ENCODE results near the gene MTMR1.

MTMR1 gene

GRCh38 chrX:150696866-150697265 lies 3.7 kb downstream of the MTMR1 start:
- no peak for DNase-seq (ENCODE audit: low spot score)

GRCh38 chrX:150697641-150698040 lies 4.4 kb downstream of the MTMR1 start:
- DNase-seq (ENCODE audit: low spot score) = no peak

GRCh38 chrX:150698981-150699380 lies 5.8 kb downstream of the MTMR1 start:
- DNase-seq (ENCODE audit: low spot score) = no peak

- no peak for DNase-seq (ENCODE audit: low spot score)
Measured at GRCh38 chrX:150700107-150700506, 6.9 kb downstream of the MTMR1 start.

- no peak for DNase-seq (ENCODE audit: low spot score)
Measured at GRCh38 chrX:150701377-150701776, 8.2 kb downstream of the MTMR1 start.

GRCh38 chrX:150702966-150703694 lies 9.9 kb downstream of the MTMR1 start:
- DNase-seq (ENCODE audit: low spot score) = no peak

- DNase-seq (ENCODE audit: low spot score) = no peak
Measured at GRCh38 chrX:150703695-150703974, 10.4 kb downstream of the MTMR1 start.

GRCh38 chrX:150704030-150704613 lies 10.9 kb downstream of the MTMR1 start:
- no peak for DNase-seq (ENCODE audit: low spot score)

GRCh38 chrX:150712619-150713018 lies 19.4 kb downstream of the MTMR1 start:
- DNase-seq (ENCODE audit: low spot score) = no peak

- no peak for DNase-seq (ENCODE audit: low spot score)
Measured at GRCh38 chrX:150715184-150715583, 22.0 kb downstream of the MTMR1 start.

GRCh38 chrX:150719621-150720020 lies 26.4 kb downstream of the MTMR1 start:
- DNase-seq (ENCODE audit: low spot score) = no peak

GRCh38 chrX:150729956-150730355 lies 36.8 kb downstream of the MTMR1 start:
- DNase-seq (ENCODE audit: low spot score) = no peak

- DNase-seq (ENCODE audit: low spot score) = no peak
Measured at GRCh38 chrX:150730719-150731118, 37.5 kb downstream of the MTMR1 start.

GRCh38 chrX:150731795-150732194 lies 38.6 kb downstream of the MTMR1 start:
- DNase-seq (ENCODE audit: low spot score) = no peak

GRCh38 chrX:150736475-150736874 lies 43.3 kb downstream of the MTMR1 start:
- DNase-seq (ENCODE audit: low spot score) = no peak

- DNase-seq (ENCODE audit: low spot score) = no peak
Measured at GRCh38 chrX:150752124-150752523, 58.9 kb downstream of the MTMR1 start.

- DNase-seq (ENCODE audit: low spot score) = no peak
Measured at GRCh38 chrX:150753357-150753756, 60.2 kb downstream of the MTMR1 start.

- DNase-seq (ENCODE audit: low spot score) = no peak
Measured at GRCh38 chrX:150753968-150754367, 60.8 kb downstream of the MTMR1 start.

GRCh38 chrX:150757371-150757770 lies 64.2 kb downstream of the MTMR1 start:
- no peak for DNase-seq (ENCODE audit: low spot score)

GRCh38 chrX:150759568-150760416 lies 66.6 kb downstream of the MTMR1 start:
- no peak for DNase-seq (ENCODE audit: low spot score)

- DNase-seq (ENCODE audit: low spot score) = no peak
Measured at GRCh38 chrX:150761176-150761818, 68.1 kb downstream of the MTMR1 start.

- no peak for DNase-seq (ENCODE audit: low spot score)
Measured at GRCh38 chrX:150761819-150762216, 68.6 kb downstream of the MTMR1 start.
